Activated T-cell treated with anti-CD3 and anti-CD28 coated beads, Interleukin-2, amount 50 U/mL, for 24 hours (primary cell): ENCODE measurements around the gene CEACAM19.
"Not testable (repeated sequence)": the region's sequence is repeated elsewhere in the genome, so short reads cannot be mapped to it uniquely, and the experiment has no call there.

ENCODE experiments used
- DNase-seq: peaks from one replicate; pipeline ENCODE4 v3.0.0-alpha.2; 2020
- H3K27ac Mint-ChIP-seq: 2 replicates; pipeline ENCODE4 v1.8.0; 2020; ENCODE audit warnings: mild to moderate bottlenecking, mixed read lengths
- H3K27me3 Mint-ChIP-seq: 2 replicates; pipeline ENCODE4 v1.8.0; 2020; ENCODE audit warnings: mixed read lengths
- H3K36me3 Mint-ChIP-seq: 2 replicates; pipeline ENCODE4 v1.8.0; 2020; ENCODE audit warnings: low read depth, mixed read lengths
- H3K4me1 Mint-ChIP-seq: 2 replicates; pipeline ENCODE4 v1.8.0; 2020; ENCODE audit warnings: low read depth, mixed read lengths
- H3K4me3 Mint-ChIP-seq: 2 replicates; pipeline ENCODE4 v1.8.0; 2020; ENCODE audit warnings: mild to moderate bottlenecking, moderate library complexity, mixed read lengths
- H3K9me3 Mint-ChIP-seq: 2 replicates; pipeline ENCODE4 v1.8.0; 2020; ENCODE audit warnings: mixed read lengths

The CEACAM19 gene

DNA sequence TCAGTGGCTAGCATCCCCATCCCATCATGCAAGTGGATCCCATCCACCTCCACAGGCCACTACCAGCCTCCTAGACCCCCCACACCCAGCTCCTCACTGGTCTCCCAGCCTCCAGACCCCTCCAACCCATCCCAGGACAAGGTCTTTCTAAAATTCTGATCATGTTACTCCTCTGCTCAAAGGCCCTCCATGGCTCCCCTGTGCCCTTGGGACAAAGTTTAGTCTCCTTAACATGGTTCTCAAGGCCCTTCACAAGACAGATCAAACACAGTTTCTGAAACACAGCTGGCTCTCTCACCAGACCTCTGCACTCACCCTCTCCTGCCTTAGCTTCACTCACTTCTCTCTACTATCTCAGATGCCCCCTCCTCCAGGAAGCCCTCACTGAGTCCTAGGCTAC lies 9.3 kb downstream of the CEACAM19 start:
- H3K27ac Mint-ChIP-seq = no peak overlapping the region

DNA sequence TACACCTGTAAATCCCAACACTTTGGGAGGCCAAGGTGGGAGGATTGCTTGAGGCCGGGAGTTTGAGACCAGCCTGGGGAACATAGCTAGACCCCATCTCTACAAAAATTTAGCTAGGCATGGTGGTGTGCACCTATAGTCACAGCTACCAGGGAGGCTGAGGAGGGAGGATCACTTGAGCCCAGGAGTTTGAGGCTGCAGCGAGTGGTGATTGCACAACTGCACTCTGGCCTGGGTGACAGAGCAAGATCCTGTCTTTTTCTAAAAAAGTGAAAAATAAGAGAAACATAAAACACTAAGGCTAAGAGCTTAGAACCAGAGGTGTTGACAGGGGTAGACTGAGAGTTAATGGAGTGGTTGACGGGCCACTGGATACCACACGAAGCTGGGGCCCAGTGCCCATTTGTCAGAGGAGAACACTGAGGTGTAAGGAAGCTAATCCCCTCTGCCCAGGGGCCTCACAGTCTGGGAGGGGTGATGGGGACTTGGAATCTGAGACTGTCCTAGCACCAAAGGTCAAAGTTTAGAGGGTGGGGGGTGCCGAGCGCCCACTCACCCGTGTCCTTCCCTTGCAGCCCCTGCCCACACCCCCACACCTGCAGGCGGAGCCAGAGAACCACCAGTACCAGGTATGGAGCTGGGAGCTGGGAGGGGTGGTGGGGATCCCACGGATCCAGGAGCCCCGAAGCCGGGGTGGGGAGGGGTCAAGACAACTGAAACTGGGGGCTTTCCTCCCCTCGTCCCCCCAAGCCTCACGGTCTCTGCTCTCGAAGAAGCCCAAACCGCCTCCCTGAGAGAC lies 10.9 kb downstream of the CEACAM19 start:
- Mint-ChIP-seq H3K27me3 (peaks cover 15% of the 10 kb centered on the region), H3K36me3 (no peaks in the 10 kb centered on the region), H3K27ac (no peak overlapping the region), H3K9me3 (no peaks in the 10 kb centered on the region), H3K4me3 (no peak overlapping the region), H3K4me1 (peaks cover 8% of the 10 kb centered on the region)
- no peak for DNase-seq

More for the DNA sequence above, 9.3 kb downstream of the CEACAM19 start:
- H3K4me1 Mint-ChIP-seq = peaks cover 6% of the 10 kb centered on the region
- no peak for DNase-seq
- H3K9me3 Mint-ChIP-seq = no peaks in the 10 kb centered on the region
- H3K36me3 Mint-ChIP-seq = no peaks in the 10 kb centered on the region
- no peak overlapping the region for H3K4me3 Mint-ChIP-seq
- peaks cover 6% of the 10 kb centered on the region for H3K27me3 Mint-ChIP-seq

- peaks cover 19% of the 10 kb centered on the region for H3K27me3 Mint-ChIP-seq
- no peaks in the 10 kb centered on the region for H3K36me3 Mint-ChIP-seq
- no peak overlapping the region for H3K4me3 Mint-ChIP-seq
- peaks cover 8% of the 10 kb centered on the region for H3K4me1 Mint-ChIP-seq
- H3K9me3 Mint-ChIP-seq = no peaks in the 10 kb centered on the region
- DNase-seq = no peak
- H3K27ac Mint-ChIP-seq = no peak overlapping the region
These were observed 11.5 kb downstream of the CEACAM19 start for GRCh38 chr19:44682807-44683206.

DNA sequence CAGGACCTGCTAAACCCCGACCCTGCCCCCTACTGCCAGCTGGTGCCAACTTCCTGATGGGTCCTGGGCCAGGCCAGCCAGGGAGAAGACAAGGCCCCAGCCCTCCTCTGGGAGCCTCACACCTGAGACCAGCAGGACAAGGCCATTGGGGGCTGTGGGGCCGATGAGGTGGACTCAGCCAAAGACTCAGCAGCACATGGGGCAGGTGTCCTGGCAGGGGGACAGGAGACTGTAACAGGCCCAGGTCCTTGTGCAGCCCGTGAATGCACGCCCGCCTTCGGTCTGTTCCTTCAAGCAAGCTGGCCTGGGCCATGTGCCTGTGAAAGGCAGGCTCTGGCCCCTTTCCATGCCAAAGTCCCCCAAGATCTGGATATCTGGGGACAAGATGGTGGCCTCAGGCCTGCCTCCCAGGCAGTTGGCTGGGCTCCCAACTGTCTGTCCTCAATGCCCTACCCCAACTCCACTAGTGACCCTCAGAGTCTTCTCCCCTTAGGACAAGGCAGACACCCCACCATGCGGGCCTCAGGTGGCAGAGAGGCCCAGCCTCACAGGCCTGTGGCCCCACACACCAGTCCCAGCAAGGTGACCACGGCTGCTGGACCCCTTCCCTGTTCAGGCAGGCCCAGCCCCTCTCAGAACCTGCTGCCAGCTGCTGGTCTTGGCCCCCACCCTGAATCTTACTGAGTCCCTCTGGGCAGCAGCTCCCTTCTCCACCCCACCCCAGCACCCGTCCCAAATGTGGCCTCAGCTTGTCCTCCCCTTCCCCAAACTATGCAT lies 12.3 kb downstream of the CEACAM19 start:
- H3K27me3 Mint-ChIP-seq = peaks cover 21% of the 10 kb centered on the region
- H3K4me1 Mint-ChIP-seq = peaks cover 8% of the 10 kb centered on the region
- H3K36me3 Mint-ChIP-seq = no peaks in the 10 kb centered on the region
- DNase-seq = no peak
- H3K4me3 Mint-ChIP-seq = no peak overlapping the region
- H3K27ac Mint-ChIP-seq = no peak overlapping the region
- H3K9me3 Mint-ChIP-seq = no peaks in the 10 kb centered on the region

- not testable (repeated sequence) for H3K4me3 Mint-ChIP-seq, H3K27ac Mint-ChIP-seq, H3K36me3 Mint-ChIP-seq, H3K9me3 Mint-ChIP-seq, DNase-seq
- Mint-ChIP-seq H3K27me3 (peaks cover 24% of the 10 kb centered on the region), H3K4me1 (peaks cover 13% of the 10 kb centered on the region)
These were observed 13.1 kb downstream of the CEACAM19 start for GRCh38 chr19:44684396-44684795.

GRCh38 chr19:44684892-44685863 lies 13.9 kb downstream of the CEACAM19 start:
- Mint-ChIP-seq H3K27ac (no peak overlapping the region), H3K4me3 (no peak overlapping the region), H3K4me1 (peaks cover 20% of the 10 kb centered on the region), H3K36me3 (no peaks in the 10 kb centered on the region), H3K9me3 (no peaks in the 10 kb centered on the region), H3K27me3 (peaks cover 24% of the 10 kb centered on the region)
- DNase-seq = no peak

DNA sequence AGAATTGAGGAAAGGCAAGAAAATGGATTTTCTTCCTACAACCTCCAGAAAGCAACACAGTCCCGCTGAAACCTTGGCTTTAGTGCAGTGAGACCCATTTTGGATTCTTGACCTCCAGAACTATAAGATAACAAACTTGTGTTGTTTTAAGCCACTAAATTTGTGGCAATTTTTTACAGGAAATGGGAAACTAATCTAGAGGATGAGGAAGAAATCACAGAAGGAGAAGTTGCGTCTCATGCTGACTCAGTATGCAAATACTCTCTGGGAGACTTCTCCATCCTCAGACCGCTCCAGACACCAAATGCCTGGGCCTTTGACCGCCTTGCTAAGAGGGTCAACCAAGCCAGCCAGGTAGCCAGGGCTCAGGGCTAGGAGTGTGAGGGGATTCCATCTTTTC lies 14.6 kb downstream of the CEACAM19 start:
- no peak overlapping the region for H3K4me3 Mint-ChIP-seq
- H3K9me3 Mint-ChIP-seq = no peaks in the 10 kb centered on the region
- peaks cover 20% of the 10 kb centered on the region for H3K4me1 Mint-ChIP-seq
- no peak for DNase-seq
- no peaks in the 10 kb centered on the region for H3K36me3 Mint-ChIP-seq
- no peak overlapping the region for H3K27ac Mint-ChIP-seq
- H3K27me3 Mint-ChIP-seq = peaks cover 24% of the 10 kb centered on the region

GRCh38 chr19:44686896-44687295 lies 15.6 kb downstream of the CEACAM19 start:
- Mint-ChIP-seq H3K27ac (no peak overlapping the region), H3K4me1 (peaks cover 27% of the 10 kb centered on the region), H3K4me3 (no peak overlapping the region), H3K36me3 (no peaks in the 10 kb centered on the region), H3K9me3 (no peaks in the 10 kb centered on the region), H3K27me3 (peaks cover 24% of the 10 kb centered on the region)
- no peak for DNase-seq

- H3K36me3 Mint-ChIP-seq = no peaks in the 10 kb centered on the region
- no peak overlapping the region for H3K27ac Mint-ChIP-seq
- H3K4me3 Mint-ChIP-seq = no peak overlapping the region
- peaks cover 37% of the 10 kb centered on the region for H3K4me1 Mint-ChIP-seq
- H3K27me3 Mint-ChIP-seq = peaks cover 24% of the 10 kb centered on the region
- H3K9me3 Mint-ChIP-seq = no peaks in the 10 kb centered on the region
- no peak for DNase-seq
These were observed 16.6 kb downstream of the CEACAM19 start for GRCh38 chr19:44687888-44688287.

DNA sequence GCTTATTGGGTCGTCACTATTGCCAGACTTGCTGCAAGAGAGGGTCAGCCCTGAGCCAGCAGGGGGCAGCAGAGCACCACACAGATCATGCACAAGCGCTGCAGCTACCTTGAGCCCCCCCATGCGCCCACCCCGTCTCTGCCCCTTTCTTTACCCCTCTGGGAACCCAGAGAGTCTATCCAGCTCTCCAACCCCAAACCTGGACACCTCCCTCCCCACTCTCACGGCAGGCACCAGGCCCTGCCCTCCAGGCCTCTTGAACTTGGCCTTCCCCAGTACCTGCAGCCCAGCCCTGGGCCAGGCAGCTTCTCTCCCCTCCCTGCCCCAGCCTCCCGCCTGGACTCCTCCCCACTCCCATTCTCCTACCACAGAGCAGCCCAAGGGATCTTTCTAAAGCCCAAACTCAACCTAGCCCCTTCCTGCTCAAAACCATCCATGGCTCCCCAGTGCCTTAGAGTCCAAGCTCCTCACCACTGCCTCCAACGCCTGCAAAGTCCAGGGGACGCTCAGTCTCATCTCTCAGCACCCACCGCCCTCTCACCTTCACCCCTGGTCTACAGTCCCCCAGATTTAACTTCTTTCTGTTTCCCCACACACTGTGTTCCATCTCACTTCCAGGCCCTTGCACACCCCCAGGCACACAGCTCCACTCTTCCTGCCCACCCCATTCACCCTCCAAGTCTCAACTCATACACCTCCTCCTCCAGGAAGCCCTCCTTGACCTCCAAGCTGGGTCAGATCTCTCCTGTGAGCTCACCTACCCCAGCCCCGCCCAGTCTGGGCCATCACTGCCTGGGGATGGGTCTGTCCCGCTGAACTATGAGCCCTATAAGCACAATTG lies 18.2 kb downstream of the CEACAM19 start:
- H3K9me3 Mint-ChIP-seq = no peaks in the 10 kb centered on the region
- no peaks in the 10 kb centered on the region for H3K36me3 Mint-ChIP-seq
- H3K27ac Mint-ChIP-seq = no peak overlapping the region
- DNase-seq = peak; percentile 85
- peaks cover 24% of the 10 kb centered on the region for H3K27me3 Mint-ChIP-seq
- no peak overlapping the region for H3K4me3 Mint-ChIP-seq
- H3K4me1 Mint-ChIP-seq = peaks cover 44% of the 10 kb centered on the region

- H3K9me3 Mint-ChIP-seq = no peaks in the 10 kb centered on the region
- H3K27ac Mint-ChIP-seq = no peak overlapping the region
These were observed 18.8 kb downstream of the CEACAM19 start for GRCh38 chr19:44690131-44690440.

DNA sequence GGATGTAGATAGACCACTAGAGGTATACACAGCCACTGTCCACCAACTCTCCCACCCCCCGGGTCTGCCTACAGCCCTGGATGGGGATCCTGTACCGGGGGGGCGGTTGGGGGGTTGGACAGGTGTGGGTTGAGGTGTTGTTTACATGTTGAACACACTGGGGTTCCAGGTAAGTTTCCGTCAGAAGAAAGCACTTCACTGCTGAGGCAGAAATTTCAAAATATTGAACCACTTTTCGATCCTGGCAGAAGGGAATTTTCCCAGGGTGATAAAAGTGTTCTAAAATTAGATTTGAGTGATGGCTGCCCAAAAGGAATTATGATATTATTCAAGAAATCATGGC lies 21.1 kb downstream of the CEACAM19 start:
- no peak for DNase-seq

More at GRCh38 chr19:44690131-44690440, 18.8 kb downstream of the CEACAM19 start:
- Mint-ChIP-seq H3K4me3 (no peak overlapping the region), H3K36me3 (no peaks in the 10 kb centered on the region), H3K4me1 (peaks cover 41% of the 10 kb centered on the region), H3K27me3 (peaks cover 20% of the 10 kb centered on the region)
- DNase-seq = no peak

DNA sequence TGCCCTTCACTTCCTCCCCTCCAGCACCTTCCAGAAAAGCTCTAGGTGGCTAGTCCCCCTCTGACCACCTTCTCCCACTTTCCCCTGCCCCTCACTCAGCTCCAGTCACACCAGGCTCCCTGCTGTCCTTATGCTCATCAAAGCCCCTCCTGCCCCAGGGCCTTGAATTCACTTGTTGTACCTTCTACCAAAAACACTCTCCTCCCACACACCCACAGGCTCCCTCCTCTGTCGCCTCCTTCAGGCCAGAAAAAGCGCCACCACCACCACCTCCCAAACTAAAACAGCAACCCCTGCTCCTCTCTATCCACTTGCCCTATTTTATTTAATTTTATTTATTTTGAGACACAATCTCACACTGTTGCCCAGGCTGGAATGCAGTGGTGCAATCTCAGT lies 22.9 kb downstream of the CEACAM19 start:
- Mint-ChIP-seq H3K27ac (peak overlapping the region; percentile 44), H3K36me3 (no peaks in the 10 kb centered on the region), H3K4me1 (peaks cover 33% of the 10 kb centered on the region), H3K4me3 (no peak overlapping the region), H3K27me3 (peaks cover 9% of the 10 kb centered on the region), H3K9me3 (no peaks in the 10 kb centered on the region)
- DNase-seq = no peak

More for the DNA sequence above, 21.1 kb downstream of the CEACAM19 start:
- H3K4me3 Mint-ChIP-seq = peak overlapping the region; percentile 57
- peaks cover 36% of the 10 kb centered on the region for H3K4me1 Mint-ChIP-seq
- peaks cover 9% of the 10 kb centered on the region for H3K27me3 Mint-ChIP-seq
- H3K36me3 Mint-ChIP-seq = no peaks in the 10 kb centered on the region
- H3K9me3 Mint-ChIP-seq = no peaks in the 10 kb centered on the region
- peak overlapping the region; percentile 86 for H3K27ac Mint-ChIP-seq
